Posterior cingulate gyrus (tissue), 11 donors: Measurements from ENCODE around the gene ALK.
"Not testable (repeated sequence)": the region's sequence is repeated elsewhere in the genome, so short reads cannot be mapped to it uniquely, and the experiment has no call there.

Experiments
- DNase-seq, 10 donors: peaks; one replicate each; pipeline versions ENCODE4 v3.0.0 to v3.0.0-alpha.2; 2020 to 2021; ENCODE audit warnings: mixed read lengths in 3 of 10
- intact Hi-C: fragments of 100-400 bp; cut with DNase I; formaldehyde crosslinking; loops from one replicate; pipeline ENCODE4 v1.15.1; 2023

ALK gene

GRCh38 chr2:29273685-29274611 lies 647.4 kb downstream of the ALK start:
- intact Hi-C loops: no loop called here
- no peak for DNase-seq

GRCh38 chr2:29273004-29273684 lies 648.2 kb downstream of the ALK start:
- peak in 1 of 10 donors; percentile 2 for DNase-seq
- intact Hi-C loops: no loop called here

- intact Hi-C loops: no loop called here
- DNase-seq: no peak
Measured at GRCh38 chr2:29272311-29272710, 649.1 kb downstream of the ALK start.

GRCh38 chr2:29270701-29271121 lies 650.7 kb downstream of the ALK start:
- DNase-seq: no peak
- intact Hi-C loops: no loop called here

- no peak for DNase-seq
- intact Hi-C loops: no loop called here
Measured at GRCh38 chr2:29269765-29270109, 651.6 kb downstream of the ALK start.

- intact Hi-C loops: no loop called here
- DNase-seq: no peak
Measured at GRCh38 chr2:29269095-29269764, 652.2 kb downstream of the ALK start.

- DNase-seq: no peak
- intact Hi-C loops: no loop called here
Measured at GRCh38 chr2:29267720-29268119, 653.7 kb downstream of the ALK start.

GRCh38 chr2:29263886-29264285 lies 657.5 kb downstream of the ALK start:
- peak in 1 of 10 donors; percentile 8 for DNase-seq
- intact Hi-C loops: no loop called here

GRCh38 chr2:29262681-29263260 lies 658.6 kb downstream of the ALK start:
- peak in 1 of 10 donors; percentile 6 for DNase-seq
- intact Hi-C loops: no loop called here

- DNase-seq: peak in 2 of 10 donors; percentile 3 to 14
- intact Hi-C loops: no loop called here
Measured at GRCh38 chr2:29261003-29261402, 660.4 kb downstream of the ALK start.

GRCh38 chr2:29260142-29260772 lies 661.1 kb downstream of the ALK start:
- intact Hi-C loops: no loop called here
- no peak for DNase-seq

GRCh38 chr2:29259221-29259620 lies 662.2 kb downstream of the ALK start:
- intact Hi-C loops: no loop called here
- no peak for DNase-seq

GRCh38 chr2:29255004-29255403 lies 666.4 kb downstream of the ALK start:
- peak in 2 of 10 donors; percentile 27 to 83 for DNase-seq
- intact Hi-C loops: no loop called here

- peak in 1 of 10 donors; percentile 5 for DNase-seq
- intact Hi-C loops: not testable (repeated sequence)
Measured at GRCh38 chr2:29253495-29254275, 667.7 kb downstream of the ALK start.

GRCh38 chr2:29253026-29253425 lies 668.4 kb downstream of the ALK start:
- DNase-seq: peak in 1 of 10 donors; percentile 25
- intact Hi-C loops: no loop called here

GRCh38 chr2:29251406-29251805 lies 670.0 kb downstream of the ALK start:
- intact Hi-C loops: no loop called here

GRCh38 chr2:29250977-29251376 lies 670.4 kb downstream of the ALK start:
- DNase-seq: peak in 2 of 10 donors; percentile 41 to 62
- intact Hi-C loops: no loop called here

More at GRCh38 chr2:29251406-29251805, 670.0 kb downstream of the ALK start:
- peak in 2 of 10 donors; percentile 18 to 38 for DNase-seq

- DNase-seq: peak in 1 of 10 donors; percentile 35
- intact Hi-C loops: no loop called here
Measured at GRCh38 chr2:29249666-29250253, 671.6 kb downstream of the ALK start.

- intact Hi-C loops: no loop called here
- DNase-seq: peak in 1 of 10 donors; percentile 62
Measured at GRCh38 chr2:29247336-29247914, 674.0 kb downstream of the ALK start.
